Muscle of back (tissue), 11 donors: ENCODE results near the gene TMED8. TPM values are rescaled to one million over a fixed set of nuclear protein-coding genes. Genes with fewer than 3 reads are reported as not detected.
"Not testable (repeated sequence)": the region's sequence is repeated elsewhere in the genome, so short reads cannot be mapped to it uniquely, and the experiment has no call there.

Source experiments
- DNase-seq, 3 donors: peaks; one replicate each; pipeline versions ENCODE4 v3.0.0 to v3.0.0-alpha.2; 2013
- polyA plus RNA-seq, 10 donors: library from polyadenylated mRNA; unstranded; fragments of 120-200 nt; gene quantifications; one replicate each; pipeline ENCODE4 v1.2.1, GENCODE V29; 2013; ENCODE audit not compliant: insufficient read length in 10 of 10

The TMED8 gene
- polyA plus RNA-seq, 10 donors: 4.2 to 8.1 (median 6.2) TPM

DNA sequence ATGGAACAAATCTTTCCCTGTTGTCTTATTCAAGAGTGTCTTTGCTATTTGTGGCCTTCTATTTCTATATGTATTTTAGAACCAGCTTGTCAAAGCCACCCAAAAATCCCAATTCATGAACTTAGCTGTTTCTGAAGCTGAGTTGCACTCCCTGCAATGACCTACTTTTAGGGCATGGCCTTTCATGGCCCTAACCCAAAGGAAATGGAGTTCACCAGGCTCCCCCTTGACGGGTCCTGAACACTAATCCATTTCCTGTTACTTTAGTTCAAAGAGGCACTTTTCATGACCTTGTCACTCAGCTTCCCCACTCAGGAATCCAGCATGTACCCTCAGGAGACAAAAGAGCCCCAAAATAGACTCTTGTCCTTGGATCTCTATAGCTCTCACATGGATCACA lies 7.6 kb downstream of the TMED8 start:
- no peak for DNase-seq

DNA sequence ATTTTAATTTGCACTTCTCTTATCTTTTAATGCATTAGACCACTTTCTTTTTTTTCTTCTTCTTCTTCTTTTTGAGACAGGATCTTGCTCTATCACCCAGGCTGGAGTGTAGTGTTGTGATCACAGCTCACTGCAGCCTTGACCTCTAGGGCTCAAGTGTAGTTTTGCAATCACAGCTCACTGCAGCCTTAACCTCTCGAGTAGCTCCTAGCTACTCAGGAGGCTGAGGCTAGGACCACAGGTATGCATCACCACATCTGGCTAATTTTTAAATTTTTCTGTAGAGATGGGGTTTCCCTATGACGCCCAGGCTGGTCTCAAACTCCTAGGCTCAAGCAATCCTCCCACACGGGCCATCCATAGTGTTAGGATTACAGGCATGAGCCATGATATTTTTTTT lies 12.7 kb downstream of the TMED8 start:
- DNase-seq: no peak

DNA sequence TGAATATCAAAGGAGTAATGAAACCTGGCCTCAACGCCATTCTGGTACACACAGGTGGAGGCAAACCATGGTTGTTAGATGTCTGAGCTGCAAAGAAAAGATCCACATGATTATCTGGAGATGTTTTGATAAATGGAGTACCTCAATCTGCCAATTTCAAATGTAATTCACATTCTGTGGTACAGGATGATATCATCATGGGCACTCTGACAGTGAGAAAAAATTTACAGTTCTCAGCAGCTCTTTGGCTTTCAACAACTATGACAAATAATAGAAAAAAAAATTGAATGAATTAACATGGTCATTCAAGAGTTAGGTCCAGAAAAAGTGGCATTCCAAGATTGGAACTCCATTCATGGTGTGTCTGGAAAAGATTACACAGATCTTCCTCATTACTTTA lies 17.3 kb downstream of the TMED8 start:
- no peak for DNase-seq

DNA sequence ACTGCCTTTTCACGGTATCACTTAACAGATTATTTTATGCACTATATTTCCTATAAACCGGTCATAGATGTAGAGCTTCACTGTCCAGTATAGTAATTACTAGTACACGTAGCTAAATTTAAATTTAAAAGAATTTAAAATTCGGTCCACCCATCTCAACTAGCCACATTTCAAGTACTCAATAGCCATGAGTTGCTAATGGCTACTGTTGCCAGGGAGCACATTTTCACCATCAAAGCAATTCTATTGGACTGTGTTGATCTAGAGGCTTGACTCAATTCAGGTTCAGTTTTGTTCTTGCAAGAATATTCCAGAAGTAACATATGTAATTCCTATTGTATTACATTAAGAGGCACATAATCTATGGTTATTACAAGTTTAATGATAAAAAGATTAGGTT lies 20.0 kb downstream of the TMED8 start:
- DNase-seq: no peak

DNA sequence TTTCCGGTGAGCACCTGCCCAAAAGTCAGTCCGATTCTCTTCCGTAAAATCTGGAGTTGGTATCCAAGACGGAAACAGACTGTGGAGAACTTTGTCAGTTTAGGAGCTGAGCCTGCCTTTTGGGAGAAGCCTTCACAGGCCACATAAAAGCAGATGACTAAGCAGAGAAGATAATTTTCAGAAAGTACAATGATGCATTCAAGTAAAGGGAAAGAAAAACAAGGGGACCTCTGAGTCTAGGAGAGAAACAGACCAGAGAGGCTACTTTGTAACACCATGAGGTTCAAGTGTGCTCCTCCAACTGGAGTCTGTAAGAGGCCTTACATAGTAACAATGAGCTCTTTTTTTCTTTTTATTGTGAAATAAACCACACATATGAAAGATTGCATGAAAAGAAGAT lies 21.1 kb downstream of the TMED8 start:
- no peak for DNase-seq

DNA sequence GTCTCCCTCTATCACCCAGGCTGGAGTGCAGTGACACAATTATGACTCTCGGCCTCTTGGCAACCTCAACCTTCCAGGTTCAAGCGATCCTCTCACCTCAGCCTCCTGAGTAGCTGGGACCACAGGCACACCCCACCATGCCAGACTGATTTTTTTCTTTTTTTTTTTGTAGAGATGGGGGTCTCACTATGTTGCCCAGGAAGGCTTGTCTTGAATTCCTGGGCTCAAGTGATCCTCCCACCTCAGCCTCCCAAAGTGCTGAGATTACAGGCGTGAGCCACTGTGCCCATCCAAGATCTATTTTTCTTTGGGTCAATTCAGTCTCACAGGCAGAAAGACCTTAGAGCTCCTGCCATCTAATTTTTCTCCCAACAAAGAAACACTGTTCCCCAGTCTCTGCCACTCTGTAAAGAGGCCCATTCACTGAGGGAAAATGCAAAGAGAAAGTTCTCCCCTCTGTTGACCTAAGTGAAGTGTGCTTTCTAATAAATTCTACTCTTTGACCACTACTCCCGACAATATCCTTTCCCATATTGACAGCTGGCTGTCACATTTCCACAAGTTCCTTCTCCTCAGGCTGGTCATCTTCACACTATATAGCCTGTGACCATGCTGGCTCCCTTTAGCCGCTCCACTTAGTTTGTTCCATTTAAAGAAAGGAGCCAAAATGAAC lies 23.3 kb downstream of the TMED8 start:
- DNase-seq: no peak

DNA sequence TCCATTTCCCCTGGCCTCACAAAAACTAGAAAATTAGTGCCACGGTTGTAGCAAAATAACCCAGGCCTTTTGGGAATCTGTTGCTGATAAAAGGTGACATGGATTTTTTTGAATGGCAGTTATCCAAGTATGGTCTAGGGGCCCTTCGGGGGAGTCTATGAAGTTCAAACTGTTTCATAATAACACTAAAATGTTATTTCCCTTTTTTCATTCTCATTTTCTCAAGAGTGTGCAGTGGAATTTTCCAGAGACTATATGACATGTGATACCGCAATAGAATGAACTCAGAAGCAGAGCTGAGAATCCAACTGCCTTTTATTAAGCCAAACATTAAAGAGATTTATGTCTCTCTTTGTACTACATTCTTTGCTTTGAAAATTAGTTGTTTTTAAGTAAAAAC lies 29.1 kb downstream of the TMED8 start:
- peak in 2 of 3 donors; percentile 24 to 56 for DNase-seq

DNA sequence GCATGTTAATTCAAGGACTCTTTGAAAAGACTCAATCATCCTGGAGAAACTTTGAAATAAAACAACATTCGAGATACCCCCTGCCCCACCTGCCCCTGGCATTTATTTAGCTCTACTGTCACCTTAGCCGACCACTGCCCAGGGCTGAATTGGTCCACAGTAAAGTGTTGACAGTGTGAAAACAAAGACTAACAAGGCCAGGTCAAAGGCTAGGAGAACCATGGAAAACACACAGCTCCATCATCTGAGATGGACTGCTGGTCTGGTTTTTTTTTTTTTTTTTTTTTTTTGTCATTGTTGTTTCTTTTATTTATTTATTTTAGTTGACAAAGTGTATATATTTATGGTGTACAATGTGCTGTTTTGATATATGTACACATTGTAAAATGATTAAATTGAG lies 30.4 kb downstream of the TMED8 start:
- DNase-seq: no peak

DNA sequence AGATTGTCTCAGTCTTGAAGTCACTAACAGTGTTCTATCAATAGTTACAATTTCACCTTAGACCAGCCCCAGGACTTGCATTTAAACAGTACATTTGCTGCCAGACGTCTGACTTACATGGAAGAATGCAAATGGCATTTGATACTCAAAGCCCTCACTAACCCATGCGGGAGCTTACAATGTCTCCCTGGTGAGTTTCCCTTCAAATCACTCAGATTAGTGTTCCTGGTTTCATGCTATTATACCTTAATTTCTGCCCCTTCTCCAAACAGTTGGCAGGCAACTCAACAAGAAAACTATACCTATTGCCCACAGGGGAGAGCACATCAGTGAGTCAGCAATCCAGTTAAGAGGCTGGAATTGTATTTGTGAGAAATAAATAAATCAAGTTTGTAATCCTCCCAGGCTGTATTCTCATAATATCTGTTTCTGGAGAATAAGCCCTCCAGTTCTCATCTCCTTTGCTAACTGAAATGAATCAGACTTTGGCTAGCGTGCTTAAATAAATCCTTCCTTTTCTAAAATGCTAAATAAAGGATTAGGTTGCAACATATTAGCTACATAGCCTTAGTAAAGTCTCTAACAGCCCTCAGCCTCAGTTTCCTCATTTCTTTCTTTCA lies 32.4 kb downstream of the TMED8 start:
- no peak for DNase-seq

DNA sequence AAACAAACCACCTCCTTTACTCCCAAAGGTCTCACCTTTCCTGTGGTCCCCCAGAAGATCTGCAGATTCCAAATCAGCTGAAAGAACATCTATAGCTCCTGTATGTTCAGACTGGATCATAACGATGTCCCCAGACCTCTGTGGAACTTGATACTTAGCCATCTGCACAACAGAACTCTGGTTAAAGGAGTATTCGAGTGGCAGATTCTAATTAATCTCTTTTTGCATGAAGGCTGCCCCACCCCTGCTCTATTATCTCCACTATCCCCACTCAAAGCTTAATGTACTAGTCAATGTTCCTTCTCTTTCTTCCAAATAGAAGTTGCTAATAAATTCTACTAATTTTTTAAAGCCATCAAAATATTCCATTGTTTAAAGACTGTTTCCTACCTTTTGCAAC lies 33.2 kb downstream of the TMED8 start:
- DNase-seq: no peak

DNA sequence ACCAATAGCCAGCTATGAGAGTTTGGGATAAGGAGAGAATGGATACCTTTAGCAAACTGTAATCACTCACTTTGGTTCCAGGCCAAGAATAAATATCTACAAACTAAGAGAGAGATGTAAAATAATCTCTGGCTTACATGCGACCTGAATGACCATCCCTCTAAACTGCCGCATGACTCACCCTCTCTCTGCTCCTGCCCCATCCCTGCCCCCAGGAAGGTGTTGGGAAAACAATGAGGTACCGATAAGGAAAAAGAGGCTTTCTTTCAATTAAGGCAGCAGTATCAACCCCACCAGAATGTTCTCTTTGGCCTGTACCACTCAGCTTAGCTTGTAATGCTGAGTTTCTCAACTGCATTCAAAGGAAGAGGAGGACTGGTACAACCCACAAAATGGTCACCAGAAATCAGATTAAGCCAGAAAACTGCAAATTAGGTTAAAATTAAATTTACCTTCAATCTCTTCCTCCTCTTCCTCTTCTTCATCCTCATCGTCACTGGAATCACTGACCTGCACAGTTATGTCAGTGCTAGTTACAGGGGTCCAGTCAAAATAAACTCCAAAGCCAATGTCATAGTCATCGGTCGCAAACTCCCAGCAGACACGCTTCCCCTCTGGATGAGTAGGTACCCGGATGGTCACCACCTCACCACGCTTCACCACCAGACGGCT lies 34.0 kb downstream of the TMED8 start:
- DNase-seq: no peak

DNA sequence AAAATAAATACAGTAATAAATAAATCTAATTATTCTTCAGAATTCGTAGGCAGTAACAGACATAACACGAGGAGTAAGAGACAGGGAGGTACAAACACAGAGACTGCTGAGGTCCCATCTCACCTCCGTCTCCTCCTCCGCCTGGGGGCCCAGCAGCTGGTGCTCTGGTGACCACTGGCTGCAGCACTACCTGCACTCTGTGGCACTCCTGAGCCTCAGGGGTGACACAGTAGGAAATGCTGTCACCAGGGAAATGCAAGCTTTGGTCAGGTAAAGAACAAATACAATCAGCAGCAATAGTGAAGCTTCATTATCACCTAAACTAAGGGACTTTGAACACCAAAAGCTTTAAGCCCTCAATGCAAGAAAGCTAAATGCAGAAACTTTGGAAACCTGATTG lies 36.5 kb downstream of the TMED8 start:
- no peak for DNase-seq

DNA sequence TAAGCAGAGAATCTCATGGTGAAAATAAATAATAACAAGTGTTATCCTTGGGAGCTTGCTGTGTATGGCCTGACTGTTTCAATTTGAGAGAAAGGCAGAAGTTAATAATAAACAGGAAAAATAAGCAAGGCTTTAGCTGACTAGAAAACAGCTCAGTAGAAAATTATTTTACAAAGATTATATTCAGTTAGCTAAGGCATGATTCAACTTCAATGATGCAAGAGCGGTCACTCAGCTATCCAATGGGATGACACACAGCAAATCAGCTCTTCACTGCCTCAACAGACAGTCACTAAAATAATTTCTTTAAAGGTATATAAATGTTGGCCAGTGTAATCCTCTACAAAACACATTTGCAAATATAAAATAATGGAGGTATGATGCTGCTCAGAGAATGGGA lies 37.5 kb downstream of the TMED8 start:
- DNase-seq: no peak

DNA sequence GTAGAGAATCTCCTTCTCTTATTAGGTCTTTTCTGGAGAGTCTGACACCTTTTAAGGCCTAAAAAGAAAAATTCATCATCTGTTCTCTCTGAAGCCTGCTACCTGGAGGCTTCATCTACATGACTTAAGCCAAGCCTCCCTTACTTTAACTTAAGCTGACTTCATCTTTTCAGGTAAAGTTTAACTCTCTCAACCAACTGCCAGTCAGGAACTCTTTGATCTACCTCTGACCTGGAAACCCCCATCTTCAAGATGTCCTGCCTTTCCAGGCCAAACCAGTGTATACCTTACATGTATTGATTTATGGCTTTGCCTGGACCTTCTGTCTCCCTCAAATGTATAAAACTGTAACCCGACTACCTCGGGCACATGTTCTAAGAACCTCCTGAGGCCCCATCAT lies 38.6 kb downstream of the TMED8 start:
- DNase-seq: no peak

DNA sequence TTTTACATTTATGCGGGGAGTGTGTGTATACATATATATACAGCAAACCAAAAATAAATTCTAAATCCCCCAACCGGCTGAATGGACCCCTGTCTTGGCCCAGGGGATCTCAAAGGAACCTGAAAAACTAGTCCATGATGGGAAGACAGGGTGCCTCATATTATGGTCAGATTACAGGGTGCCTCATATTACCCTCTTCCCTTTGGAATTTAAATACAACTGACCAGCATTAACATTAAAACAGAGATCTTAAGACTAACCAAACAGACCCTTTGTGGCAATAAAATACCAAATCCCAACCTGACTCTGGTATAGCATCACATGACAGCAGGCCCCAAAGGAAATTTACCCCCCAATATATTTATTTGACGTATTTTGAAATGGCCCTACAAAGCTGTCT lies 39.0 kb downstream of the TMED8 start:
- DNase-seq: no peak

DNA sequence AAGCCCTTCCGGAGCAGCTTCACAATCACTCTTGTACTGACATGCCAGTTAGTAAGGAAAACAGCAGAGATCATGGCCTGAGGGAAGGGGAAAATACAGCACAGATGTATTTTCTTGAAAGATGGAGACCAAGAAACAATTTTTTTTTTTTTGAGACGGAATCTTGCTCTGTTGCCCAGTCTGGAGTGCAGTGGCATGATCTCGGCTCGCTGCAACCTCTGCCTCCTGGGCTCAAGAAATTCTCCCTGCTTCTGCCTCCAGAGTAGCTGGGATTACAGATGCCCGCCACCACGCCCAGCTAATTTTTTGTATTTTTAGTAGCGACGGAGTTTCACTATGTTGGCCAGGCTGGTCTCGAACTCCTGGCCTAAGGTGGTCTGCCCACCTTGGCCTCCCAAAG lies 39.6 kb downstream of the TMED8 start:
- DNase-seq: not testable (repeated sequence)

DNA sequence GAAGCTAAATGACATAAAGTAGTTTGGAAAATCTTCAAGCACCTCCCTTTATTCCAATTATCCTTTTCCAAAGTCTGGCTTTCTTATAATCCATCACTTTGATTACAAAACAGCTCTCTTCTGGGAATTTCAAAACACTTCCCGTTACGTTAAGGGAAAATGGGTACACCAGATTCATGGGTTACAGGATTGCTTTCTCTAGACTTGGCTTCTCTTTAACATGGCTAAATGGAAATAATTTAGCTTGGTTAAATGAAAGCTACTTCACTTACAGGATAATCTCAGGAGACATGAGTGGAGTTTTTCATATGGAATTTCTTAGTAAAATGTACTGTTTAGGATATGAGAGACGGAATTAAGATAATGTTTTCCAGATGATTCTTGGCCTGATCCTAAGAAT lies 41.3 kb downstream of the TMED8 start:
- peak in 2 of 3 donors; percentile 48 to 69 for DNase-seq

DNA sequence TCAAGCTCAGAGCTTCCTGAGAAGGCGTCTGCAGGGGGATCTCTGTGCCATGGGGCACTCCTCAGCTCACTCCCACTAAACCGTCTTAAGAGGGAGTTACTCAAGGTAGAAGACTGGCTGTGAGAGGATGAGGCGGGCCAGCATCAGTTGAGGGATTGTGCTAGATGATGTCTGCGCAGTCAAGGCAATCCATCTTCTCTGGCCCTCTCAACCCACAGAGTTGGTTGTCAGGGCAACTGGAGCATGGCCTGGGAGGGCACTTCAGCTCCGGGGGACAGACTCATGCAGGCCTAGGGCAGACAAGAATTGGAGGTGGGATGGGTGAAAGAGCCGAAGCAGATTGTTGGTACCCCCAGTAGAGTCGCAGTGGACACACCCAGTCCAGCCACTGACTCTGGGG lies 47.0 kb downstream of the TMED8 start:
- DNase-seq: no peak

DNA sequence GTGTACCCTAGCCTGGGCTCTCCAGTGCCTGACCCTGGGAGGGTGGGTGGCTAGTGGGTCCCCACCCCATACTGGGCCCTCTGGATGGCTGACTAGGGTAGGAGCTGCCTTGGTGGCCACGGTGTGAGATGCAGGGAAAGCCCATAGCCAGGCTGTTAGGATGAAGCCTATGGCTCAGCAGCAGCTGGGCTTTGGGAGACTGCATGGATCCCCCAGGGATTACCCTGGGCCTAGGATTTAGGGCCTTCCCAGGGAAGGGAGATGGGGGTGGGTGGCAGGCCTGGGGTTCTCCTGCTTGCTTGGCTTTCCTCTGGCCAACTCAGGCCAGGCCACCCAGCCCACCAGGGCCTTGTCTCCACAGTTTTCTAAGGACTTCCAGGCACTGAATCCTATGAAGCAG lies 49.8 kb downstream of the TMED8 start:
- DNase-seq: no peak

DNA sequence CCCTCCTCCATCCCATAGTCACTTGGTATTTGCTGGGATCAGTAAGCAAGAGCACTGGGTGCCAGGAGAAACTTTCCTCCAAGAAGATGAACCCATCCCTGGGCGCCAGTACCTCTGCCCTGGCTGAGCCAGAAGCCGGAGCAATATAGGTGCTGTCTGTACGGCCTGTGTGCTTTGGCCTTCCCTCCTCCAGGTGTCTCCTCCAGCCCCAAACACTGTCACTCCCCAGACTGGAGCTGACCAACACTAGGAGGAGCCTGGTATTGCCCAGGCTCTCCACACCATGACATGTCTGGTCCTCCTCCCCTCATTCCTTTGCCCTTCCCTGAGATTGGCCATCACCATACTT lies 51.2 kb downstream of the TMED8 start:
- DNase-seq: no peak

DNA sequence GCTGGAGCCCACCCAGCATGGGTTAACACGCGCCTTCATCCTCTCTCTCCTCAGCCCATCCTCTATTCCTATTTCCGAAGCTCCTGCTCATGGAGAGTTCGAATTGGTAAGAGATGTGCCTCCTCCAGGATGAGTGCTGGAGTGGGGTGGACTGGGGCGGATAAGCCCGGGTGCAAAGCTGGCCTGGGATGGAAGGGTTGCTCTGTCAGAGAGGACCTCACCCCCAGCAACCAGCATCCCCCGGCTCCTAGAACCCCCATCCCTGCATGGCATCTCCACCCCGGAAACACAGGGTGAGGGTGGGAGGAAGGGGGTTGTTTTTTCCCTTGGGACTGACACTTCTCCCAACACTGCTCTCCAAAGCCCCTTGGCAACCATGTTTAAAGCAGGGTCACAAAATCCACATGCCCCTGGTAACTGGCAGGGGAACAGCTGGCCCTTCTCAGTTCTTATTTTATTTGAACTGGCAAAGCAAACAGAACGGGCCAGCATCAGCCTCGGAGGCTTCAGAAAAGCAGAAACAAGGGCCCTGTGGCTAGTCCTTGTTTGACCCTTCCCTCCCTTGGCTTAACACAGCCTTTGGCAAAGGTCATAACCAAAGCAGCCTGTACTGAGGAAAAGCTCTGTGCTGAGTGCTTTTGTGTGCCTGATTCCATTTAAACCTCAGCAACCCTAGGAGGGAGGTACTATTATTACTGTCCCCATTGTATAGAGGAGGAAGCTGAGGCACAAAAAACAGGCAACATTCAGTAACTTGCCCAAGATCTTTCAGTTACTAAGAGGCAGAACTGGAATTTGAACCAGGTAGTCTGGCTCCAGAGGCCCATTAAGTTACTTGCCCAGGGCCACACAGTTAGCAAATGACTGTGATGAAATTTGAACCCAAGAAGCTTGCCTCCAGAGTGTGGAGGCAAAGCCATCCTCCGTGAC lies 51.8 kb downstream of the TMED8 start:
- DNase-seq: no peak

DNA sequence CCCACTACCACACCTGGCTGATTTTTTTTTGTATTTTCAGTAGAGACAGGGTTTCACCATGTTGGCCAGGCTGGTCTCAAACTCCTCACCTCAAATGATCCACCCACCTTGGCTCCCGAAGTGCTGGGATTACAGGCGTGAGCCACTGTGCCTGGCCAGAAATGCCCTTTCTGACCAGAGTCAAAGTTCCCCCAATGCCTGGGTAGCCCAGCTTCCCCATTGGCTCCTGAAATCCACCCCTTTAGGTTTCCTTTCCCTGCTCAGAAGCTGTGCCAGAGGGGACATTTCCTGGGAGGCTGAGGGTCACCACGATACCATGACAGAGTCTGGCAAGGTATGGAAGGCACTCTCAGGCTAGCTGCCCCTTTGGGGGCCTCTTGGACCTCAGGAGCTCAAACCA lies 52.6 kb downstream of the TMED8 start:
- DNase-seq: no peak

DNA sequence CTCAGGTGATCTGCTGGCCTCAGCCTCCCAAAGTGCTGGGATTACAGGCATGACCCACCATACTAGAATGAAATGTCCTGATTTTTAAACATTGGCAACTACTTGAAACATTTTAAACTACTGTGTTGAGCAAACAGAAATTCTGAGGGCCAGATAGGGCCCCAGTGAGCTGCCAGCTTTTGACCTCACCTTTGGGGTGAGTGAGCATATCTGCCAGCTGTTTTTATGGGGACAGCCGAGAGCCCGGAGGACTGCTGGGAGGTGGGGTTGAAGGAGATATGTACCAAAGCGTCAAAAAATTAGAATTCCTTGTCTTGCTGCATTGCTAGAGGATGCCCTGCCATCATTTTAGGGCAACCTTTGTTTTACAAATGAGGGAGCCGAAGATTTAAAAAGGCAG lies 53.3 kb downstream of the TMED8 start:
- no peak for DNase-seq
